ENCODE results near the gene PTPRO. TPM values are rescaled to one million over a fixed set of nuclear protein-coding genes. Genes with fewer than 3 reads are reported as not detected.

The PTPRO gene
- total RNA-seq, 4 donors from 2014 or later = 0.19 to 0.94 (median 0.70) TPM

GRCh38 chr12:15435597-15435996 is 113.3 kb downstream of the PTPRO start:
- H3K4me1 ChIP-seq = no peaks in the 10 kb centered on the region
- no peaks in the 10 kb centered on the region for H3K9me3 ChIP-seq
- ATAC-seq = no peak
- no peak overlapping the region for H3K4me3 ChIP-seq
- TF ChIP-seq CTCF (IDR thresholded peaks at IDR 0.05 in 4 of 5, conservative IDR thresholded peaks at IDR 0.05 in 1 of 5) = no peak
- TF ChIP-seq POLR2A (IDR thresholded peaks at IDR 0.05) = no peak
- intact Hi-C loops (cut with DNase I; ENCODE audit: low total_unique reads) (no loop called here), in situ Hi-C loops (cut with MboI; ENCODE audit: low sequenced_read_pairs in 4 of 4) (no loop called here)
- H3K27me3 ChIP-seq = no peaks in the 10 kb centered on the region
- no peak for DNase-seq
- no peaks in the 10 kb centered on the region for H3K36me3 ChIP-seq
- no peak overlapping the region for H3K27ac ChIP-seq

- no peak for ATAC-seq
Measured at GRCh38 chr12:15439459-15439858, 117.2 kb downstream of the PTPRO start.

GRCh38 chr12:15443050-15443449 is 120.7 kb downstream of the PTPRO start:
- no peaks in the 10 kb centered on the region for H3K27me3 ChIP-seq
- no peak for TF ChIP-seq CTCF (IDR thresholded peaks at IDR 0.05 in 4 of 5, conservative IDR thresholded peaks at IDR 0.05 in 1 of 5)
- no peak for TF ChIP-seq POLR2A (IDR thresholded peaks at IDR 0.05)
- in situ Hi-C loops (cut with MboI; ENCODE audit: low sequenced_read_pairs in 4 of 4) = no loop called here
- no peaks in the 10 kb centered on the region for H3K9me3 ChIP-seq
- no peaks in the 10 kb centered on the region for H3K36me3 ChIP-seq
- intact Hi-C loops (cut with DNase I; ENCODE audit: low total_unique reads) = no loop called here
- H3K4me1 ChIP-seq = no peaks in the 10 kb centered on the region
- H3K4me3 ChIP-seq = no peak overlapping the region
- ATAC-seq (no peak), DNase-seq (no peak)
- H3K27ac ChIP-seq = no peak overlapping the region

More at GRCh38 chr12:15439459-15439858, 117.2 kb downstream of the PTPRO start:
- Histone ChIP-seq H3K4me1 (no peaks in the 10 kb centered on the region), H3K4me3 (no peak overlapping the region), H3K27ac (no peak overlapping the region), H3K9me3 (no peaks in the 10 kb centered on the region), H3K27me3 (no peaks in the 10 kb centered on the region), H3K36me3 (no peaks in the 10 kb centered on the region)
- no peak for DNase-seq
- in situ Hi-C loops (cut with MboI; ENCODE audit: low sequenced_read_pairs in 4 of 4) (no loop called here), intact Hi-C loops (cut with DNase I; ENCODE audit: low total_unique reads) (no loop called here)
- TF ChIP-seq POLR2A (IDR thresholded peaks at IDR 0.05) = no peak
- no peak for TF ChIP-seq CTCF (IDR thresholded peaks at IDR 0.05 in 4 of 5, conservative IDR thresholded peaks at IDR 0.05 in 1 of 5)

GRCh38 chr12:15443611-15444010 is 121.3 kb downstream of the PTPRO start:
- DNase-seq (no peak), ATAC-seq (no peak)
- H3K36me3 ChIP-seq = no peaks in the 10 kb centered on the region
- in situ Hi-C loops (cut with MboI; ENCODE audit: low sequenced_read_pairs in 4 of 4) (no loop called here), intact Hi-C loops (cut with DNase I; ENCODE audit: low total_unique reads) (no loop called here)
- H3K4me3 ChIP-seq = no peak overlapping the region
- H3K27ac ChIP-seq = no peak overlapping the region
- H3K9me3 ChIP-seq = no peaks in the 10 kb centered on the region
- H3K27me3 ChIP-seq = no peaks in the 10 kb centered on the region
- TF ChIP-seq CTCF (IDR thresholded peaks at IDR 0.05 in 4 of 5, conservative IDR thresholded peaks at IDR 0.05 in 1 of 5) = no peak
- no peak for TF ChIP-seq POLR2A (IDR thresholded peaks at IDR 0.05)
- no peaks in the 10 kb centered on the region for H3K4me1 ChIP-seq

GRCh38 chr12:15444523-15444922 is 122.2 kb downstream of the PTPRO start:
- no peak for DNase-seq
- ATAC-seq = no peak
- in situ Hi-C loops (cut with MboI; ENCODE audit: low sequenced_read_pairs in 4 of 4) = no loop called here
- Histone ChIP-seq H3K9me3 (no peaks in the 10 kb centered on the region), H3K4me3 (no peak overlapping the region), H3K4me1 (no peaks in the 10 kb centered on the region), H3K27me3 (no peaks in the 10 kb centered on the region), H3K36me3 (no peaks in the 10 kb centered on the region), H3K27ac (no peak overlapping the region)
- no peak for TF ChIP-seq CTCF (IDR thresholded peaks at IDR 0.05 in 4 of 5, conservative IDR thresholded peaks at IDR 0.05 in 1 of 5)
- intact Hi-C loops (cut with DNase I; ENCODE audit: low total_unique reads) = no loop called here

Measured in gastrocnemius medialis (tissue), 4 donors.